ENCODE measurements around the gene SNTG2. TPM values are rescaled to one million over a fixed set of nuclear protein-coding genes. Genes with fewer than 3 reads are reported as not detected.
A peak's percentile ranks its signal among the peaks of the same experiment; 100 is the strongest.

Gene SNTG2
- total and polyA plus RNA-seq, 2 of the 13 experiments (the other 11 are each of a cell fraction or from before 2014, with no cell fraction given), result not detected

DNA sequence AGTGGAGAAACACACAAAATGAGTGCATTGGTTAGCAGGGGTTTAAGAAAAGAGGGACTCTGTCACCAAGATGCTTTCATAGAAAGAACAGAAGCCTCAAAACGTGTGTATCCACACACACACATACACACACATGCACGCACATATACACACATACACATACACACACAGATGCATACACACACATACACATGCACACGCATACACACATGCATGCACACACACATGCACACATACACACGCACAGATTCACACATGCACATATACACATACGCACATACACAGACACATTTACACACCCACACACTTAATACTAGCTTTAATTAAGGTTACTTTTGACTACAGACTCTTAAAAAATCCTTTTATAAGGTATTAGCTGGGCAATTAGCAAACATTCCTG is 378.0 kb downstream of the SNTG2 start:
- CTCF ChIA-PET (ENCODE audit: low intra/inter-chr PET ratio, low total read pairs), result no interaction called here
- 32% methylated on average over 5 of the region's 5 CpGs for WGBS (ENCODE audit: low lambda C conversion rate)
- TF ChIP-seq, protein P1, sequence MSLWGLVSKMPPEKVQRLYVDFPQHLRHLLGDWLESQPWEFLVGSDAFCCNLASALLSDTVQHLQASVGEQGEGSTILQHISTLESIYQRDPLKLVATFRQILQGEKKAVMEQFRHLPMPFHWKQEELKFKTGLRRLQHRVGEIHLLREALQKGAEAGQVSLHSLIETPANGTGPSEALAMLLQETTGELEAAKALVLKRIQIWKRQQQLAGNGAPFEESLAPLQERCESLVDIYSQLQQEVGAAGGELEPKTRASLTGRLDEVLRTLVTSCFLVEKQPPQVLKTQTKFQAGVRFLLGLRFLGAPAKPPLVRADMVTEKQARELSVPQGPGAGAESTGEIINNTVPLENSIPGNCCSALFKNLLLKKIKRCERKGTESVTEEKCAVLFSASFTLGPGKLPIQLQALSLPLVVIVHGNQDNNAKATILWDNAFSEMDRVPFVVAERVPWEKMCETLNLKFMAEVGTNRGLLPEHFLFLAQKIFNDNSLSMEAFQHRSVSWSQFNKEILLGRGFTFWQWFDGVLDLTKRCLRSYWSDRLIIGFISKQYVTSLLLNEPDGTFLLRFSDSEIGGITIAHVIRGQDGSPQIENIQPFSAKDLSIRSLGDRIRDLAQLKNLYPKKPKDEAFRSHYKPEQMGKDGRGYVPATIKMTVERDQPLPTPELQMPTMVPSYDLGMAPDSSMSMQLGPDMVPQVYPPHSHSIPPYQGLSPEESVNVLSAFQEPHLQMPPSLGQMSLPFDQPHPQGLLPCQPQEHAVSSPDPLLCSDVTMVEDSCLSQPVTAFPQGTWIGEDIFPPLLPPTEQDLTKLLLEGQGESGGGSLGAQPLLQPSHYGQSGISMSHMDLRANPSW (CRISPR knock-in tag; IDR thresholded peaks at IDR 0.05; ENCODE audit: borderline replicate concordance), result no peak
- TF ChIP-seq, protein P2, sequence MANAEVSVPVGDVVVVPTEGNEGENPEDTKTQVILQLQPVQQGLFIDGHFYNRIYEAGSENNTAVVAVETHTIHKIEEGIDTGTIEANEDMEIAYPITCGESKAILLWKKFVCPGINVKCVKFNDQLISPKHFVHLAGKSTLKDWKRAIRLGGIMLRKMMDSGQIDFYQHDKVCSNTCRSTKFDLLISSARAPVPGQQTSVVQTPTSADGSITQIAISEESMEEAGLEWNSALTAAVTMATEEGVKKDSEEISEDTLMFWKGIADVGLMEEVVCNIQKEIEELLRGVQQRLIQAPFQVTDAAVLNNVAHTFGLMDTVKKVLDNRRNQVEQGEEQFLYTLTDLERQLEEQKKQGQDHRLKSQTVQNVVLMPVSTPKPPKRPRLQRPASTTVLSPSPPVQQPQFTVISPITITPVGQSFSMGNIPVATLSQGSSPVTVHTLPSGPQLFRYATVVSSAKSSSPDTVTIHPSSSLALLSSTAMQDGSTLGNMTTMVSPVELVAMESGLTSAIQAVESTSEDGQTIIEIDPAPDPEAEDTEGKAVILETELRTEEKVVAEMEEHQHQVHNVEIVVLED (CRISPR knock-in tag; IDR thresholded peaks at IDR 0.05; ENCODE audit: borderline replicate concordance), result no peak
- TF ChIP-seq ZNF232 (CRISPR knock-in tag; IDR thresholded peaks at IDR 0.05; ENCODE audit: borderline replicate concordance) (no peak), ZNF619 (CRISPR knock-in tag; IDR thresholded peaks at IDR 0.05) (no peak), XBP1 (CRISPR knock-in tag; IDR thresholded peaks at IDR 0.05) (no peak), RBAK (CRISPR knock-in tag; IDR thresholded peaks at IDR 0.05) (no peak), ERF (CRISPR knock-in tag; IDR thresholded peaks at IDR 0.05) (no peak), MAFK (conservative IDR thresholded peaks at IDR 0.05 in 1 of 2, IDR thresholded peaks at IDR 0.05 in 1 of 2; ENCODE audit: low read length in 2 of 2) (no peak), FOXK2 (IDR thresholded peaks at IDR 0.05) (0 out of 2 replicates have a peak, but pooled peaks have one; percentile 20)
- TF ChIP-seq, protein P3, sequence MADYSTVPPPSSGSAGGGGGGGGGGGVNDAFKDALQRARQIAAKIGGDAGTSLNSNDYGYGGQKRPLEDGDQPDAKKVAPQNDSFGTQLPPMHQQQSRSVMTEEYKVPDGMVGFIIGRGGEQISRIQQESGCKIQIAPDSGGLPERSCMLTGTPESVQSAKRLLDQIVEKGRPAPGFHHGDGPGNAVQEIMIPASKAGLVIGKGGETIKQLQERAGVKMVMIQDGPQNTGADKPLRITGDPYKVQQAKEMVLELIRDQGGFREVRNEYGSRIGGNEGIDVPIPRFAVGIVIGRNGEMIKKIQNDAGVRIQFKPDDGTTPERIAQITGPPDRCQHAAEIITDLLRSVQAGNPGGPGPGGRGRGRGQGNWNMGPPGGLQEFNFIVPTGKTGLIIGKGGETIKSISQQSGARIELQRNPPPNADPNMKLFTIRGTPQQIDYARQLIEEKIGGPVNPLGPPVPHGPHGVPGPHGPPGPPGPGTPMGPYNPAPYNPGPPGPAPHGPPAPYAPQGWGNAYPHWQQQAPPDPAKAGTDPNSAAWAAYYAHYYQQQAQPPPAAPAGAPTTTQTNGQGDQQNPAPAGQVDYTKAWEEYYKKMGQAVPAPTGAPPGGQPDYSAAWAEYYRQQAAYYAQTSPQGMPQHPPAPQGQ (CRISPR knock-in tag; IDR thresholded peaks at IDR 0.05; ENCODE audit: borderline replicate concordance), result no peak
- TF ChIP-seq, protein P4, sequence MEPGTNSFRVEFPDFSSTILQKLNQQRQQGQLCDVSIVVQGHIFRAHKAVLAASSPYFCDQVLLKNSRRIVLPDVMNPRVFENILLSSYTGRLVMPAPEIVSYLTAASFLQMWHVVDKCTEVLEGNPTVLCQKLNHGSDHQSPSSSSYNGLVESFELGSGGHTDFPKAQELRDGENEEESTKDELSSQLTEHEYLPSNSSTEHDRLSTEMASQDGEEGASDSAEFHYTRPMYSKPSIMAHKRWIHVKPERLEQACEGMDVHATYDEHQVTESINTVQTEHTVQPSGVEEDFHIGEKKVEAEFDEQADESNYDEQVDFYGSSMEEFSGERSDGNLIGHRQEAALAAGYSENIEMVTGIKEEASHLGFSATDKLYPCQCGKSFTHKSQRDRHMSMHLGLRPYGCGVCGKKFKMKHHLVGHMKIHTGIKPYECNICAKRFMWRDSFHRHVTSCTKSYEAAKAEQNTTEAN (CRISPR knock-in tag; conservative IDR thresholded peaks at IDR 0.05), result no peak
- TF ChIP-seq, protein P5, sequence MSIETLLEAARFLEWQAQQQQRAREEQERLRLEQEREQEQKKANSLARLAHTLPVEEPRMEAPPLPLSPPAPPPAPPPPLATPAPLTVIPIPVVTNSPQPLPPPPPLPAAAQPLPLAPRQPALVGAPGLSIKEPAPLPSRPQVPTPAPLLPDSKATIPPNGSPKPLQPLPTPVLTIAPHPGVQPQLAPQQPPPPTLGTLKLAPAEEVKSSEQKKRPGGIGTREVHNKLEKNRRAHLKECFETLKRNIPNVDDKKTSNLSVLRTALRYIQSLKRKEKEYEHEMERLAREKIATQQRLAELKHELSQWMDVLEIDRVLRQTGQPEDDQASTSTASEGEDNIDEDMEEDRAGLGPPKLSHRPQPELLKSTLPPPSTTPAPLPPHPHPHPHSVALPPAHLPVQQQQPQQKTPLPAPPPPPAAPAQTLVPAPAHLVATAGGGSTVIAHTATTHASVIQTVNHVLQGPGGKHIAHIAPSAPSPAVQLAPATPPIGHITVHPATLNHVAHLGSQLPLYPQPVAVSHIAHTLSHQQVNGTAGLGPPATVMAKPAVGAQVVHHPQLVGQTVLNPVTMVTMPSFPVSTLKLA (IDR thresholded peaks at IDR 0.05), result peak; percentile 72
- POLR2A ChIA-PET, result no interaction called here
- Histone ChIP-seq H3K79me2 (ENCODE audit: insufficient read depth, low read length) (no peaks in the 10 kb centered on the region), H3K4me1 (ENCODE audit: insufficient read depth, low read length) (no peaks in the 10 kb centered on the region), H3K27ac (ENCODE audit: extremely low read length, insufficient read depth, low read length) (no peak overlapping the region), H3K9me3 (ENCODE audit: low read length) (peaks cover 12% of the 10 kb centered on the region; the same call in 1 of the 2 replicates), H2AFZ (ENCODE audit: low read length) (no peak overlapping the region), H3K27me3 (ENCODE audit: control insufficient read depth in 1 of 2, insufficient read depth in 2 of 2, low read length in 2 of 2) (no peaks in the 10 kb centered on the region; a peak in 1 of 5 replicates), H3K4me3 (replicated peaks in 1 of 3; ENCODE audit: insufficient read depth in 1 of 3, low read depth in 2 of 3, low read length in 3 of 3) (no peak overlapping the region), H3K9ac (ENCODE audit: insufficient read depth, low read depth, low read length) (no peak overlapping the region), H3K4me2 (ENCODE audit: low read depth, low read length) (no peak overlapping the region), H3K36me3 (replicated peaks in 1 of 2; ENCODE audit: control insufficient read depth in 1 of 2, insufficient read depth in 2 of 2, low read length in 2 of 2) (no peaks in the 10 kb centered on the region), H4K20me1 (ENCODE audit: insufficient read depth, low read length) (no peaks in the 10 kb centered on the region)
- in situ Hi-C loops (cut with HindIII; ENCODE audit: extremely low pct_ligation_motif_present, low pct_unique_long_range_greater_than_20kb), result no loop called here
- intact Hi-C loops (cut with micrococcal nuclease; ENCODE audit: unreplicated experiment), result no loop called here
- no peak for DNase-seq (ENCODE audit: low spot score)
- no peak for ATAC-seq
- FAIRE-seq, result no peak
- BruUV-seq (replicated peaks), result no TSS peak
